NK-92 (cell line): ENCODE data around the gene UBTD2.
"Not testable (repeated sequence)": the region's sequence is repeated elsewhere in the genome, so short reads cannot be mapped to it uniquely, and the experiment has no call there.

Source experiments
- DNase-seq: peaks from one replicate; lab custom pipeline; 2025; ENCODE audit not compliant: unreplicated experiment; lab: John Stamatoyannopoulos, UW

Gene UBTD2

DNA sequence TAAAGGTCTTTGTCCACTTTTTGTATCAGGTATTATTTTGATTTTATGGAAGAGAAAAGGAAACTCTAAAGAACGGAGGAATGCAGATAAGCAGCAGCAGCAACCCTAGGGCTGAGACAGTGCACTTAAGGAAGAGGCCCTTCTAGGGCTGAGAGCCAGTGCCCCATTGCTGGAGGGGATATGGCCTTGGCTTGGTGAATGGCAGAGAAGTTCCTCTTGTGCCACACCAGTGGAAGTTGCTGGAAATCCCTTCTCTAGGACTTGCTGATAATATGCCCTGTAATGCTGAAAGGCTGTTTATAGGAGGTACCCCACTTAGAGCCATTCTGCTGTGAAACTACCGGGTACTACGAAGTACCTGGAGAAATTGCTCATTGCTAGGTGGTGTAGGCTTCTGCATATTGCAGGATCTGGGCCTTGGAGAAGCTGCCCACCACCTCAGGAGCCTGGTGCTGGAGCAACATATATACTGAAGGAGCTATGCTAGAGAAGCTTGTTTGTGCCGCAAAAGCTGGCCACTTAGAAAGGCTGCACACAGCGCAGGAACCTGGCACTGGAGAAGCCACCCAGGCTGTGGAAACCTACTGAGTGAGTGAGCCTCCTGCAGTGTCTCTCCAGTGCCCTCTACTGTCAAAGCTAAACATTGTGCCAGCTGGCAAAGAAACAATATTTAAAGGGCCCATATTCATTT lies 9.6 kb upstream of the UBTD2 start:
- no peak for DNase-seq

DNA sequence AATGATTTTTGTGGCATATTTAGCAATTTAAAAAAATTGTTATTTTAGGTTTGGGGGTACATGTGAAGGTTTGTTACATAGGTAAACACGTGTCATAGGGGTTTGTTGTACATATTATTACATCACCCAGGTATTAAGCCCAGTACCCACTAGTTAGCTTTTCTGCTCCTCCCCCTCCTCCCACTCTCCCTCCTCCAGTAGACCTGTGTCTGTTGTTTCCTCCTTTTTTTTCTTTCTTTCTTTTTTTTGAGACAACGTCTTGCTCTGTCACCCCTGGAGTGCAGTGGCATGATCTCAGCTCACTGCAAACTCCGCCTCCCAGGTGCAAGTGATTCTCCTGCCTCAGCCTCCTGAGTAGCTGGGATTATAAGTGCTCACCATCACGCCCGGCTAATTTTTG lies 8.3 kb upstream of the UBTD2 start:
- DNase-seq, result not testable (repeated sequence)

DNA sequence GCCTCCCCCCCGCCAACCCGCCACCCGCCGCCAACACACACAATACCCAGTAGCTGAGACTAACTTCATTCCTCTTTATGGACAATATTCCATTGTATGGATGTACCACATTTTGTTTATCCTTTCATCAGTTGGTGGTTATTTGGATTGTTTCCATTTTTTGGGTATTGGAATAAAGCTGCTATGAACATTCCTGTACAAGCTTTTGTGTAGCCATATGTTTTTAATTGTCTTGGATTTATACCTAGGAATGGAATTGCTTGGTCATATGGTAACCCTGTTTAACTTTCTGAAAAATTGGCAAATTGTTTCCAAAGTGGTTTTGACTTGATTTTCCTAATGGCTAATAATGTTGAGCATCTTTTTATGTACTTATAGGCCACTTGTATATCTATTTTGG lies 4.9 kb upstream of the UBTD2 start:
- no peak for DNase-seq

DNA sequence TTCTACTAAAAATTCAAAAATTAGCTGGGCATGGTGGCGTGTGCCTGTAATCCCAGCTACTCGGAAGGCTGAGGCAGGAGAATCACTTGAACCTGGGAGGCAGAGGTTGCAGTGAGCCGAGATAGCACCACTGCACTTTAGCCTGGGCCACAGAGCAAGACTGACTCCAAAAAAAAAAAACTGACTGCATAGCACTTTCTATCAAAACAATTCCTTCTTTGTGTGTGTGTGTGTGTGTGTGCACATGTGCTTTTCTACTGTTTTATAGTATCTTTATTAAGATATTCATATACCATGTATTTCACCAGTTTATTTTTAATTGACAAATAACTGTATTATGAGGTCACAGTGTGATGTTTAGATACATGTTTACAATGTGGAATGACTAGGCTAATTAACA lies 3.6 kb upstream of the UBTD2 start:
- not testable (repeated sequence) for DNase-seq

DNA sequence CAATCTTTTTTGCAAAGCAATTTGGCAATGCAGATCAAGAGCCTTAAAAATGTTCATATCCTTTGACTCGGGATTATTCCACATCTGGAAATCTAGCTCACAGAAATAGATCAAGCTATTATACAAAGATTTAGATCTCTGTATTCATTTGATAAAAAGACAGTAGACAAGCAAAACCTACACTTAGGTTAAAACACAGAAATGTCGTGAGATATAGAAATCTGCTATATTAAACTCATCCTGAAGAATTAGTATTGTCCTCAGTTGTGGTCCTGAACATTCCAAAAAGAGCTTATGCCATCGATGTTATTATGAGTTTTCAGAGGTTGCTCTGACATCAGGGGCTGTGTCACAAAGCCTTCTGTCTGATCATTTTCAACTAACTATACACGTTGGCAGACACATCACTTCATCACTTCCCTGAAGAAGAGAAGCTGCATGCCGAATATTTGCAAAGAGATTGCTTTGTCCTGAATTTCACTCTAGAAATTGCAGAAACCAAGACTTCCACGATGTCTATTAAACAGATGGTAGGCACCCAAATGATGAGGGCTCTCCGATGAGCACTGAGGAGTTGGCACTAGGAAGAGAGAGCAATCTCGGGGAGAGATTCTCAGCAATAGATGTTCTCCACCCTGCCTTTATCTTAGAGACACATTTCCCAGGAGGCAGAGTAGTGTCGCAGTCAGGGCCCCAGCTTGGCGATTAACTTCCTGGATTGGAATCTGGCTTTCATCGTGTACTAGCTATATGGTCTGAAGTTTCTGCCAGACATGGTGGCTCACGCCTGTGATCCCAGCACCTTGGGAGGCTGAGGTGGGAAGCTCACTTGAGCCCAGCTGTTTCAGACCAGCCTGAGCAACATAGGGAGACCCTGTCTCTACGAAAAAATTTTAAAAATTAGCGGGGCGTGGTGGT lies 1.9 kb upstream of the UBTD2 start:
- no peak for DNase-seq

DNA sequence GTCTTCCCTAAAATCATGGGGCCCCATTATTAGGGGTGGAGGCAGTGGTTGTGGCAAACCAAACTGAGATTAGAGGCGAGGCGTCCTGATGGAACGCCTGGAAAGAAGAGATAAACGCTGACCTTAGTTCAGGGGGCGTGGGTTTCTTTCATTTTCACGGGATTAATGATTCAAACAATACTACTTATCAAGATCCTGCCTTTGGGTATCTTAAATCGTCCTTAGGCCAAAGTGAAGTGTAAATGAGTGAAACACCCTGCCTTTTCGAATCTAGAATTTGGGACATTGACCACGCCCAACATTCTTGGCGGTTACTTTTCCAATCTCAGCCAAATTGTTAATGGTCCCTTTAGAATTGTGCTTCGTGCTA lies 1.0 kb upstream of the UBTD2 start:
- DNase-seq, result no peak

DNA sequence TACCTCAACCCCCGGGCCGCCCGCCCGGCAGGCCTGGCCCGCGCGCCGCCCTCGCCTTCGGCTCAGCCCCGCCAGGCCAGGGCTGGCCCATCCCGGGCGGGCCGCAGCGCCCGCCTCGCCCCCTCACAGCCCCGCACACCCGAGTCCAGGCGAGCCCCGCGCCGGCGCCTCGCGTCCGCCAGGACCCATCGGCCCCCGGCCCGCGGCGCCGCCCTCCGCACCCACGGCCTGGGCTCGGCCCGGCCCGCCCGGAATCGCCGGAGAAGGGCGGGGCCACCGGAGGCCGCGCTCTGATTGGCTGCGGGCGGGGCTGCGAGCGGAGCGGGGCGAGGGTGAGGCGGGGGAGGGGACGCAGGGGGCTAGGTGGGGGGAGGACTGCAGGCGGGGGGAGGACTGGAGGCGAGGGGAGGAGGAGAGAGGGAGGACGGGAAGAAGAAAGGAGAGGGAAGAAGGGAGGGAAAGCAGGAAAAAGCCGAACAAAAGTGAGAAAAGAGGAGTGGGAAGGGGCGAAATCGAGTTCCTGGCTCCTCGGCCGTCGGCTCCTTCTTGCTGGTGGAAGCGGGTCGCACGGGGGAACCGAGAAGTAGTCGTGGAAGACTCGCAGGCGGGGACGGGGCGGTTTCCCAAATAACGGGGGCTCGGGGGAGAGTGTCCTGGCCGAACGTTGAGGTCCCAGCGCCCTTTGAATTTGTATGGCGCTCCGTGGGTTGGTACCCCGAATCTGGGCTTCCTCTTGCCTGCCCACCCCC lies 472 bp upstream of the UBTD2 start:
- no peak for DNase-seq

DNA sequence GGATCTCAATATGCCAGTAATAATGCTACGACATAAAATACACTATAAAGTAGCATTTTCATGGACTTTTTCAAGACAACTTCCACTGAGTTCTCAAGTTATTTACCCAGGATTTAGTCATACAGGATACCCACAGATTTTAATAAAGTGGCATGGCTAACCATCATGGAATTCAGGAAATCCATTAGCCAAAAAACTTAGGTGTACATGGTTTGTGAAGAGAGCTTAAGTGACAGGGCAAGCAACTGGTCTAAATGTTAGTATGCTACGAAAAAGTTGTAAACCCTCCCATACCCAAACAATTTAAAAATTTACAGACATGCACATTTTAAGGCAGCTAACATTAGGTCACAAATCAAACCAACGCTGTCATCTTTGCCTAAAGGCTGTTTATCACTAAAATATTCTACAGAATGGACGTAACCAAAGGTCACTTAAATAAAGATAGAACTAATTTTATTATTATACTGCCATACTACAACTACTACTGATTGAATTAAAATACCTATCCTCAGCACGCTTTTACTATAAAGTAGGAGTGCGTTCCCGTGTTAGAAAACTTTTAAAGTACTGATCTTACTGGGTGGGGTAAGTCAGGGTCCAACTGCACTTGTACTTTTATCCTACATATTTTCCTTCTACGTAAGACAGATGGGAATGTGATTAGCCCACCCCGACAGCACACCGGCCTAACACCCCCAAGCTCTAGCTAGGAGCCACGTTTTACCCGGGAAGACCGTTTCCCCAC lies 1.1 kb downstream of the UBTD2 start:
- DNase-seq, result no peak

DNA sequence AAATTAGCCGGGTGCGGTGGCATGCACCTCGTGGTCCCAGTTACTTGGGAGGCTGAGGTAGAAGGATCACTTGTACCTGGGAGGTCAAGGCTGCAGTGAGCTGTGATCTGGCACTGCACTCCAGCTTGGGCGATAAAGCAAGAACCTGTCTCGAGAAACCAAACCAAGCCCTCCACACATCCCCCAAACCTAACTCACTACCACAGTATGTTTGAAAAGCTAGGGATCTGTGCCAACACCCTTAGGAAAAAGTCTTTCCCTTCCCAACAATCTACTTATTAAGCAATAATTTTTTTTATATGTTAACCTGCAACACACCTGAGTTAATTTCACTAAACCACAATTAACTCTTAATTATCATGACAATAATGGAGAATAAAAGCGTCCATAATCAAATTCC lies 2.2 kb downstream of the UBTD2 start:
- no peak for DNase-seq

DNA sequence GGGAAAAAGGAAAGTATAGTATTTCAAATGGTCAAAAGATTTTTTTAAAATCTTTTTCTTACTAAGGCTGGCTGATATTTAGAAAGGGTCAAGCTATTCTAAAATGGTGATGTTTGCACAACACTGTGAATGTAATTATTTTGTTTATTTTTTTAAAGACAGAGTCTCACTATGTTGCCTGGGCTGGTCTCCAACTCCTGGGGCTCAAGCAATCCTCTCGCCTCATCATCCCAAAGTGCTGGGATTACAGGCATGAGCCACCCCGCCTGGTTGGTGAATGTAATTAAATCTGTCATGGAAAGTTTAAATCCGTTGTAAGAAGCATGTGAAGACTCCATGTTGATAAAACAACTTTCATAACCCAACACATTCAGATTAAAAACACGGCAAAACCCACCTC lies 2.6 kb downstream of the UBTD2 start:
- DNase-seq, result no peak

DNA sequence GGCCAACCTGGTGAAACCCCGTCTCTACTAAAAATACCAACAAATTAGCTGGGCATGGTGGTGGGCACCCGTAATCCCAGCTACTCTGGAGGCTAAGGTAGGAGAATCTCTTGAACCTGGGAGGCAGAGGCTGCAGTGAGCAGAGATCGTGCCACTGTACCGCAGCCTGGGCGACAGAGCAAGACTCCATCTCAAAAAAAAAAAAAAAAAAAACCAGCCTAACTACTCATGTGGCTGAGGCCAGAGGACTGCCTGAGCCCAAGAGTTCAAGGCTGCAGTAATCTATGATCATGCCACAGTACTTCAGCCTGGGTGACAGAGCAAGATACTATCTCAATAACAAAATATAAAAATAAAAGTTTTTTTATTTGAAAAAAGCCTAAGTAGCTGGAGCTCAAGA lies 3.2 kb downstream of the UBTD2 start:
- DNase-seq, result no peak

DNA sequence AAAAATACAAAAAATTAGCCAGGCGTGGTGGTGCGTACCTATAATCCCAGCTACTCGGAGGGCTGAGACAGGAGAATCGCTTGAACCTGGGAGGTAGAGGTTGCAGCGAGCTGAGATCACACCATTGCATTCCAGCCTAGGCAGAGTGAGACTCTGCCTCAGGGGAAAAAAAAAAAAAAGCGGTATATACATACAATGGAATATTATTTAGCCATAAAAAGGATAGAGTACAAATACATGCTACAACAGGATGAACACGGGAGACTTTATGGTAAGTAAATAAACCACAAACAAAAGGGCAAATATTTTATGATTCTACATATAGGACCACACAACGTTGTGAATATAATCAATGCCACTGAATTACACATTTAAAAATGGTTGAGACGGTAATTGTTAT lies 5.2 kb downstream of the UBTD2 start:
- no peak for DNase-seq

DNA sequence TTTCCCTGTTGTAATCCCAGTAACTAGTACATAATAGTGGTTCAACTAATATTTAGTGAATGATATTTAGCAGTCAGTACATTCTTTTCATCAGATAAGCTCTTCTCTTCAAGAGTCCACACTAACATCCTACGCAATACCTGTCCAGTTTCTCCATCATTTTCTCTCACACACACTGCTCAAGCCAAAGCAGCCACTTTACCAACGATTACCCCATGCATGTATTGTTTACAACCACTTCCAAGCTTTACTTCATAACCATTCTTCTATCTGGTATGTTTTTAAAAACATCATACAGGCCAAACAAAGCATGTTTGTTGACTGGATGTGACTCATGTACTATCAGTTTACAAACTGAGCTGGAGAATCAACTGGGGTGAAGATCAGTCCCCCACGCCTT lies 7.3 kb downstream of the UBTD2 start:
- no peak for DNase-seq

DNA sequence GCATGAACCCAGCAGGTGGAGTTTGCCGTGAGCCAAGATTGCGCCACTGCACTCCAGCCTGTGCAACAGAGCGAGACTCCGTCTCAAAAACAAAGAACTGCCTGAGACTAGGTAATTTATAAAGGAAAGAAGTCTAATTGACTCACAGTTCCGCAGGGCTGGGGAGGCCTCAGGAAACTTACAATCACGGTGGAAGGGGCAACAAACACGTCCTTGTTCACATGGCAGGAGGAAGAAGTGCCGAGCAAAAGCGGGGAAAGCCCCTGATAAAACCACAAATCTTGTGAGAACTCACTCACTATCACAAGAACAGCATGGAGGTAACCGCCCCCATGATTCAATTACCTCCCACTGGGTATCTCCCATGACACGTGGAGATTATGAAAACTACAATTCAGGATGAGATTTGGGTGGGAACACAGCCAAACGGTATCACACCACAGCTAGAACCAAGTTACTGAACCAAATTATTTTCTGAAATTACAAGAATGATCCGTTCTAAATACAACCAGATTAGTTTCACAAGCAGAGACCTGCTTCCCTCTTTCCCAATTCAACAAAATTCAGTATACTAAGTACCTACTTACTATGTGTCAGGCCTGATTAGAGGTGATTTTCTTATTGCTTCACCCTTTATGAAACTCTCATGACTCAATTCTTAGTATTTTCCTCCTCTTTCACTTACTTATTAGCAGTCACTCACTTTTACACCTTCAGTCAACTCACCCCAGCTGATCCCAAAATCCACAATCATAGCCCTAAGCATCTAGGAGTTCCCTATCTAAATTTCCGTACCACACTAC lies 8.4 kb downstream of the UBTD2 start:
- no peak for DNase-seq

DNA sequence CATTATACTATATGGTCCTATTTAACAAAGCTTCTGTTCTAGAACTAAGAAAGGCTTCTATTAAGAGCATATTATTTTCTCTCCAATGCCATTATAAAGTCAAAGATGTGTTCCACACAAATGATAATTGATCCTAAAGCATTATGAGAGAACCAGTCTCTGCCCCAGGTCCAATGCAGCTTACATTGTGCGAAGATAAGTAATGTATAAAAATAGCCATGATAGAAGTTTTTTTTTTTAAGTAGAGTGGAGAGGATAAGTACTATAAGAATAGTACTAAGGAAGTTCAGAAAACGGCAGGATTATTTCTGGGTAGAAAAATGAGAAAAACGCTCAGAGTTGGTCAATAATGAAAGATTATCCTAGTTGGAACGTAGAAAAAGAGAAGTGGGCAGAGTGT lies 15.6 kb downstream of the UBTD2 start:
- no peak for DNase-seq

DNA sequence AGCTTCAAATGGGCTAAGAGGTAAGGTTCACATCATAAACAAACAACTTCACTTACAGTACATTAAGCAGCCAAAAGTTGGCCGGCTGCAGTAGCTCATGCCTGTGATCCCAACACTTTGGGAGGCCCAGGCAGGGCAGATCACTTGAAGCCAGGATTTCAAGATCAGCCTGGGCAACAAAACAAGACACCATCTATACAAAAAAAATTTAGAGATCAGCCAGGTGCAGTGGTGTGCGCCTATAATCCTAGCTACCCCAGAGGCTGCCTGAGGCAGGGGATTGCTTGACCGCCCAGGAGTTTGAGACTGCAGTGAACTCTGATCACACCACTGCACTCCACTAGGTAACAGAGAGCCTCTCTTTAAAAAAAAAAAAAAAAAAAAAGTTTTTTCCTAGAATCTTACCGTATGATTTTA lies 16.9 kb downstream of the UBTD2 start:
- DNase-seq, result no peak

DNA sequence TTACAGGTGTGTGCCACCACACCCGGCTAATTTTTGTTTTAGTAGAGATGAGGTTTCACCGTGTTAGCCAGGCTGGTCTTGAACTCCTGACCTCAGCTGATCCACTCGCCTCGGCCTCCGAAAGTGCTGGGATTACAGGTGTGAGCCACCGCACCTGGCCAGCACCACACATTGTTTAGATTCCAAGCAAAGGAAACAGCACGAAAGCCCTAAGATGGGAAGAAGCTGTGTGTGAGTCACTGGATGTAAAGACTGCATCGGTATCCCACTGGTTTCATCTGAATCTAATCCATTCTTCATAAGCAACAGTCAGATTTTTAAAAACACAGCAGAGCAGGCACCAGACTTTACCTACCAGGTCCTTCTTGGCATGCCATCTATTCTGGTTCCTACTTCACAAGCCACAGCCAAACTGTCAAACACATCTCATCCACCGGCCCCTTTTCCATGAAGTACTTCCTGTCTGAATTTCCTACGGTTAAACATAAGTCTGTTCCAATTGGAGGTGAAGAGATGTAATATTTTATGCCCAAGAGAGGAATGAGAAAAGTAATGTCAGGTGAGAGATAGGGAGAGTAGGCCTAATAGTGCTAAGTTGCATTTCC lies 17.4 kb downstream of the UBTD2 start:
- DNase-seq, result no peak

DNA sequence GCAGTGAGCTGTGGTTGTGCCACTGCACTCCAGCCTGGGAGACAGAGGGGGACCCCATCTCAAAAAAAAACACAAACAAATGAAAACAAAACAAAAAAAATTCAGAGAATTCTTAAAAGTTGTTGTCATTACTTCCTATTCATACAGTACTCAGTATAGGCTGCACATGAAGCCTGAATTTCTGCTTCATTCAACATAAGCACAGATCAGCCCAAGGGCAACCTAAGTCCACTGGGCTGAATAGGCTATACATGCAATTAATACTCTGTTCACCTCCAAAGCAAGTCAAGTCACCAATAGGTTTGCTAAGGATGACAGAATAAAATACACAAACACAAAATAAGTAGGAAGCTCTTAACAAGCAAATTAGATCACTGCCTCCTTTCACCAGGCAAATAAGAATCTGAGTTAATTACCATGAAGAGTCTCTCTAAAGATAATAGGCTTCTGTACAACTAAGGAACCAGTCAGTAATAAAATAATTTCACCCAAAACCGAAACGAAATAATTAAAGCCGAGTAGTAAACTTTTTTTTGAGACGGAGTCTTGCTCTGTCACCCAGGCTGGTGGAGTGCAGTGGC lies 18.7 kb downstream of the UBTD2 start:
- no peak for DNase-seq

DNA sequence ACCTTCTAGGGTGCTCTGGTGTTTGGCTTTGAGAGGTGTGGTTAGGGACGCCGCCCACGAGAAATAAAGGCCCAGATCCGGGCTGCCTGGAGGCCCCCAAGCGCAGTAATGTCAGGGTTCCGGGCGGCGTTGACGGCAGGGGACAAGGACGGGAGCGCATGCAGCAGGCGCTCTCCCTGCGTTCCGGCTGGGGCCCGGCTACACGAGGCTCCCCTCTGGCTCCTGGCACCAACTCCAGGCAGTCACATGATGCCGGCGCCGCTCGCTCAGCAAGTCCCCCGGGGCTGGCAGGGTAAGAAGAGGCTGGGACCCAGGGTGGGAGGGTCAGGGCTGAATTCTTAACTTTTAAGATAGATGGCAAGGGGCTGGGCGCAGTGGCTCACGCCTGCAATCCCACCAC lies 28.1 kb downstream of the UBTD2 start:
- no peak for DNase-seq

DNA sequence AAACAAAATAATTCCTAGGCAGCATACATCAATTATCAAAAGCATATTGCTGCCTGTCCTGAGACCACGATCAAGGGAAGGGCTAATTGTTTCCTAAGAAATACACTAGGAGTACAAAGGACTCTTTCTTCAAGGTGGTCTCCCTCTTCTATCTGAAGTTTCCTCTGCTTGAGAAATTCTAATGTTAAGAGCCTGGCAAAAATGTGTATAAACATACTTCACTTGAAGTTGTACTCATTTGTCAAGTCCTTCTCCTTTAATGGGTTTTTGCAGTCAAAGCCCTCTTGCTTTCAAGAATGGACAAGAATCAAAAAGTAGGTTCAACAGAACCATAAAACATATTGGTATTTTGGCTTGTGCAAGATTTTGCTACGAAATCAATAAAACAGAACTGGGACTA lies 31.1 kb downstream of the UBTD2 start:
- no peak for DNase-seq
